Middle frontal gyrus (tissue), 1 donor: ENCODE results near the gene CCDC146.
"Not testable (repeated sequence)": the region's sequence is repeated elsewhere in the genome, so short reads cannot be mapped to it uniquely, and the experiment has no call there.

Experiments
- DNase-seq: peaks from one replicate; pipeline ENCODE4 v3.0.0-alpha.2; 2015; ENCODE audit warnings: low spot score; ENCODE audit errors: extremely low spot score

CCDC146 gene

GRCh38 chr7:77199013-77199966 lies 76.9 kb downstream of the CCDC146 start, which contains the start of gene FGL2:
Gene FGL2 (minus strand): TSS chr7:77199819. CDS start chr7:77199793, 26 bp downstream.
- no peak for DNase-seq

GRCh38 chr7:77200542-77200941 lies 78.1 kb downstream of the CCDC146 start:
- DNase-seq: no peak

- no peak for DNase-seq
Observed at GRCh38 chr7:77202481-77202976, 80.1 kb downstream of the CCDC146 start.

DNA sequence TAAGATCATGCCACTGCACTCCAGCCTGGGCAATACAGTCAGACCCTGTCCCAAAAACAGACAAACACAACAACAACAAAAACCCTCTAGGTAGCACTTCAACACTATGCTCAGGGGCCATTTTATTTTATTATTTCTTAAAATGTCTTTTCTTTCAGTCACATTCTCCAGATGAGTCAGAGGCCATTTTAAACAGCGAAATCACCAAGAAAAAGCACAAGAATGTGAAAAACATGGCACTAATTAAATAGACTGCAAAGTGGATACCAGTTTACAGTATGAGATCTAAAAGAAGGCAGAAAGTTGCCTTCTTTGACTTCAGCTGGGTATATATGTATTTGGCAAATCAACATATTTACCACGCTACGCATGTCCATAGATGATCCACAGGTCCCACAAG lies 83.3 kb downstream of the CCDC146 start:
- no peak for DNase-seq

DNA sequence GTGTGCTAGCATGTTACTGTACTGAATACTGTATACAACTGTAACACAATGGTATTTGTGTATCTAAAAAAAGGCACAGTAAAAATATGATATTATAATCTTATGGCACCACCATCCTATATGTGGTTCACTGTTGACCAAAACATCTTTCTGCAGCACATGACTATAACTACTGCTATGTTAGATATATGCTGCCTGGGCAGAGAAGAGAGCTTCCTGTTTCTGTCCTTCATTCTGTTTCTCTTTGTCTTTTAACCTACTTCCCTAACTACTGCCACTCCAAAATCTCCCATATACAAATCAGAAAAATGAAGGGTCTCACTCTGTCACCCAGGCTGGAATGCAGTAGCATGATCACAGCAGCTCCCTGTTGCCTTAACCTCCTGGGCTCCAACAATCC lies 86.0 kb downstream of the CCDC146 start:
- DNase-seq: no peak

GRCh38 chr7:77209479-77210139 lies 87.2 kb downstream of the CCDC146 start:
- DNase-seq: no peak

GRCh38 chr7:77216181-77216845 lies 93.9 kb downstream of the CCDC146 start:
- DNase-seq: no peak

DNA sequence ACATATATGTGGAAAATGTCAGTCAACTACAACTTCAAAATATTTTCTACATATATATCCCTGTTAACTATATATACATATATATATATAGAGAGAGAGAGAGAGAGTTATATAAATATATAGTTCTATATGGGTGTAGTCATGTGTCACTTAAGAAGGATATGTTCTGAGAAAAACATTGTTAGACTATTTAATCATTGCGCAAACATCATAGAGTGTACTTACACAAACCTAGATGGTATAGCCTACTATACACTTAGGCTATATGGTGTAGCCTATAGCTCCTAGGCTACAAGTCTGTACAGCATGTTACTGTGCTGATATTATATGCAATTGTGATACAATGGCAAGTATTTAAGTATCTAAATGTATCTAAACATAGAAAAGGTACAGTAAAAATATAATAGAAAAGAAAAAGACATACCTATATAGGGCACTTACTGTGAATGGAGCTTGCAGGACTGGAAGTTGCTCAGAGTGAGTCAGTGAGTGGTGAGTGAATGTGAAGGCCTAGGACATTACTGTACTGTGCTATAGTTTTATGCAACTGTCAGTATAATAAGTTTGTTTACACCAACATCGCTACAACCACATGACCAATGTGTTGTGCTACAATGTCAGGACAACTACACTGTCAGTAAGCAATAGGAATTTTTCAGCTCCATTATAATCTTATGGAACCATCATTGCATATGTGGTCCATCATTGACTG lies 95.2 kb downstream of the CCDC146 start:
- no peak for DNase-seq

- DNase-seq: not testable (repeated sequence)
Observed at GRCh38 chr7:77219701-77220331, 97.4 kb downstream of the CCDC146 start.

GRCh38 chr7:77222065-77222464 lies 99.7 kb downstream of the CCDC146 start:
- DNase-seq: no peak

GRCh38 chr7:77222819-77223218 lies 100.4 kb downstream of the CCDC146 start:
- DNase-seq: no peak

DNA sequence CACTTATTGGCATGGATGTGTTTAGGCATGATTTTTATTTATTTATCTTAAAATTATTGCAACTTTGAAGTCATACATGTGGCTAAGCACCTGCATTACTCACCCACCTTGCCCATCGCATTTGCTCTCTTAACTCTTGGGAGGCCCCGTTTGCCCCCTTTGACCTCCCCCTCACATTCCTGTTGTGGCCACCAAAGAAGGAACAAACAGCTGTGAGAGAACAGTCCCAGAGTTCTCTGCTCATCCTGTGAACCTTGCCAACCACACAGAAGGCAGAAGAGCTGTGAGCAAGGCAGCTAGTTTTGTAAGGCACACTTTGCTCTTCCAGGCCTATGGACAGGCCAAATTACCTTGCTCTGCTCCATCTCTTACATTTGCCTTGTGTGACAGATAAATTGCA lies 100.8 kb downstream of the CCDC146 start:
- DNase-seq: no peak

DNA sequence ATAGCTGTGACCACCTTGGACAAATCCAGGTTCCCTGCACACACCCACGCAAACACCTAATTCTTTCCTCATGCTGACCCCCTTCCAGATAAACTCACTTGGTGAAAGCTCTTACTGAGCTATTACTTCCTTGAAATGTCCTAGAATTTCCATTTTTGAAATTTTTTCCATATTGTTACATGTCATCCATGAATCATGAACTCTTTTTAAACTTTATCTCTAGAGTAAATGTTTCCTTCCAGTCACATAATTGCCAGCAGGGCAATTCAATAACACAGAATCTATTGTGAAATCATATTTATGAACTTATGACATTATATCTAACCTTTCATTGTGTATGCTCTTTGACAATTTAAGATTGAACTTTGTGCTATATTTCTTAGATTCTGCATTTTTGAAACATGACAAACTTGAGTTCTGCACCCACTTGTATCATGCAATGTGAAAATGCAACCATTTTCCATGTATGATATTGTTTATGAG lies 104.0 kb downstream of the CCDC146 start:
- no peak for DNase-seq

DNA sequence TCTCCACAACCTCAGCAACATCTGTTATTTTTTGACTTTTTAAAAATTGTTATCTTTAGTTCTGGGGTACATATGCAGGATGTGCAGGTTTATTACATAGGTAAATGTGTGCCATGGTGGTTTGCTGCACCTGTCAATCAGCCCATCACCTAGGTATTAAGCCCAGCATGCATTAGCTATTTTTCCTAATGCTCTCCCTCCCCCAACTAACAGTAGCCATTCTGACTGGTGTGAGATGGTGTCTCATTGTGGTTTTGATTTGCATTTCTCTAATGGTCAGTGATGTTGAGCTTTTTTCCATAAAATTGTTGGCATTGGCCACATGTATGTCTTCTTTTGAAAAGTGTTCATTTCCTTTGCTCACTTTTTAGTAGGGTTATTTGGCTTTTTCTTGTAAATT lies 106.4 kb downstream of the CCDC146 start:
- not testable (repeated sequence) for DNase-seq

GRCh38 chr7:77232467-77232866 lies 110.1 kb downstream of the CCDC146 start:
- no peak for DNase-seq

DNA sequence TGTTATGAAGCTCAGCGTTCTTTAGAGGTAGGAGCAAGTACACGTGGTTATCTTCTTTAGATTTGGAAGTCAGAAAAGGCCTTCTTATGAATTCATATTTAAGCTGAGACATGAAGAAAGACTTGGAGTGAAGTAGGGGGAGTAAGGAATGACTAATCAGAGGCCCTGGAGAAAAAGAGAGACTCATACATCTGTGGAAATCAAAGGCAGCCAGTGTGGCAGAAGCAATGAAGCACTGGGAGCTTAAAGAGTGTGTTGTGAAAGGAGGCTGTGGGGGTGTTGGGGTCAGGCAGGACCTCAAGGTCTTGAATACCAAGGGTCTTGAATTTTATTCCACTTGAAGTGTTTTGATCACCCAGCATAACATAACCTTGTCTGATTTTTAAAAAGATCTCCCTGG lies 112.9 kb downstream of the CCDC146 start:
- DNase-seq: no peak

- no peak for DNase-seq
Observed at GRCh38 chr7:77238703-77239136, 116.3 kb downstream of the CCDC146 start.

DNA sequence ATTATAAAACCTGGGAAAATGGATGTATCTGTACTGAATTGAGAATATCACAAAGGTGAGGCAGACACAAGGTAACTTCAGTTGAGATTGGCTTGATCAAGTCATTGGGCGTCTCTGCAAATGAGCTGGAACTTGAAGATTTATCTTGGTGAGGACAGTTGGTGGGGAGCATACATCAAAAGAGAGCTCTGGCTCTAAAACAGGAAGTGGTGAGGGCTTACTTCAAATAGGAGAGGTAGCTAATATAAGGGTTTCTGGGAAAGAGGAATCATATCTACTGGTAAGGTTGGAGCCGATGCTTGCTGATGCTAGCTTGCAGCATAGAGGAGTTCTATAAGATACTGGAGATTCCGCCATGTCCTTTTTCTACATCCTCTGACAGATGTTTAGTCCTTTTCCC lies 117.1 kb downstream of the CCDC146 start:
- no peak for DNase-seq

DNA sequence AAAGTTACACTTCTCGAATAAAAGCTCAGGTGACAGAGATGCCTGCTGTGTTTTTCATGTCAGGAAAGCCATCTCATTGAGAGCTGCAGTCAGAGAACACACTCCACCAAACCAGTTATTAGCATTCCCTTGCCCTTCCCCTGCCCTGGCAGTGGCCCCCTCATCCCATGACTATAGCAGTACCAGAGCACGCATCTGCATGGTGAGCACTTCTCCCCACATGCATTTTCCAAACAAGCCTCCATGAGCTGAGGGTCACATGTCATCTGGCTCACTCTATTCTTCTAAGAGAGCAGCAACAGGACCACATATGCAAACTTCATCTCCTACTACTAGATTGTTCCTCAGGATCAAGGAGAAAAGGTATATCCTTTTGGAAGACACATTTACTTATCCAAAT lies 119.7 kb downstream of the CCDC146 start:
- DNase-seq: no peak

DNA sequence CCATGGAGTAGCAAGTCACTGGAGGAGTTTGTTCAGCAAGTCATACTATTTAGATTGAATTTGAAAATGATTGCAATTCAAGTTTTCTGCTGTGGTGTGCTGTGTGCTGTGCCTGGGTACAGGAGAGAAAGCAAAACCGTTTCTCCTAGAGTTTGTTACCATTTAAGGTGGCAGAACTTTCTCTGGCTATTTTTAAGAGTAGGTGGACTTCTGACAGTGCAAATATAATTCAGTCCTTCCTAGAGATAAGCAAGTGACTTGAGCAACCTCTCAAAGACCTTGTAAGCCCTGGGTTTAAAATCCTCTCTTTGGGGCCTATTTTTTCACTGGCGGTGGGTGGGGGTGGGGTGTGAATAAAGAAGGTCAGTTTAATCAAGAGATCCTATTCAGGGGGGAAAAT lies 120.1 kb downstream of the CCDC146 start:
- no peak for DNase-seq
